GM21737 (cell line): Measurements from ENCODE around the gene MTF2.
"Not testable (repeated sequence)": the region's sequence is repeated elsewhere in the genome, so short reads cannot be mapped to it uniquely, and the experiment has no call there.

Experiments used
- ATAC-seq: cut with Tn5 transposase; IDR thresholded peaks from one replicate; pipeline ENCODE4 v1.9.1; 2021; ENCODE audit warnings: mild to moderate bottlenecking, moderate library complexity; ENCODE audit not compliant: unreplicated experiment

MTF2 gene

DNA sequence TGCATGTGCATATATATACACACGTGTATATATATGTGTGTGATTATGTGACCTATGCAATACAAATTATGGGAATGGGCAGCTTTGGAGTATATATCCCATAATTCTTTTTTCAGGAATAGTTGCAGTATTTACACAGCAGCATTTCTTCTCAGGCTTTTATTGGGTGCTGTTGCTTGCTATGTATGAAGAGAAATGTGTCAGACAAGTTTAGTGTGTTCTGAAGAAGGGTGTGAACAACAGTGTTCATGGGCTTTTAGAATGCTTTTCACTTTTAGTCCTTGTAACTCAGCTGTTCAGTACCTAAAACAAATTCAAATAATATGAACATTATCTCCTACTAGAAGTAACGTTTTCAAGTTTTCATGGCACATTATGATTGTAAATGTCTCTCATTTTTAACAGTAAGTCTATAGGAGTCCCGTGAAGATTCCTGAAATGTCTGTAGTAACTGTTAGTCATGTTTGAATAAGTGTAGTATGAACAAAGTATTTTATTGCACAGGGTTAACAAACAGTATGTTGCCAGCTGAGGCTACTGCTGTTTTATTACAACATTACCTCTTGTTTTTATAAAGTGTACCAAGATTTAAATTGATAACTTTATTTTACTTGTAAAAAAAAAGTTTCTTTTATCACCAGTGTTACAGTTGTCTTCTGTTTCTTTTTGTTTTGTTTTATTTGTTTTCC lies 58.7 kb downstream of the MTF2 start:
- ATAC-seq = no peak

DNA sequence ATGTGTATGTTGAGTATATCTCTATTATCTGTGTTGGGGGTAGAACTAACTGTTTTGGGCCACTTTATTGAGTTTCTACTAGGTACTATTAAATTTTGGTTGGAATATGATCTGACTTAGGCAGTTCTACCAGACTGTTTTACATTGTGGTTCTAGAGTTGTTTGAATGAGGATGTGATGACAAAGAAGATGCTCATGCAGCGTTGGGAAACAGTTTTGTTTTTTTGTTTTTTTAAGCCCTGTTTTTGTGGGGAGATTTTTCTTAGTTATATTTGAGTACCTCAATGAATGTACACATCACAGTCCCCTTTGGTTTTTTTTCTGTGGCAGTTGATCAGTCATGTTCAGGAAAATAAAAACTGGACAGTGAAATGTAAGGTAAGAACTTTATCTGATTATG lies 61.0 kb downstream of the MTF2 start:
- no peak for ATAC-seq

DNA sequence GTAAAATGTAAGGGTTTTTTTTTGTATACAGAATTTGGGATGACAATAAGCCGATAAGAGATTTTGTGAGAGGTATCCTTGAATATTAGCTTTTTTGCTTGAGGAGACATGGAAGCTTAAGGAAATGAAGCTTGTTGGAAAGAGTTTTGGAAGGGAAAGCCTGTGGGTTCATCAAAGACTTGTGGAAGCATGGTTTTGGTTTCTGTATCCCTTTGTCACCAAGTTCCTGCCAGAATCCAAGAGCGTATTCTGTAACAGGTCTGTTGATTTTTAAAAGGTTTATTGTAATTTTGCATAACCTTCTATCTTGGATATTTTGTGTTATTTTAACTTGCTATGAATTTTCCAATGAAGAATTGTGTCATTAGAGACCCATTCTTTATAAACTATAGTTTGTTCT lies 63.1 kb downstream of the MTF2 start:
- no peak for ATAC-seq

DNA sequence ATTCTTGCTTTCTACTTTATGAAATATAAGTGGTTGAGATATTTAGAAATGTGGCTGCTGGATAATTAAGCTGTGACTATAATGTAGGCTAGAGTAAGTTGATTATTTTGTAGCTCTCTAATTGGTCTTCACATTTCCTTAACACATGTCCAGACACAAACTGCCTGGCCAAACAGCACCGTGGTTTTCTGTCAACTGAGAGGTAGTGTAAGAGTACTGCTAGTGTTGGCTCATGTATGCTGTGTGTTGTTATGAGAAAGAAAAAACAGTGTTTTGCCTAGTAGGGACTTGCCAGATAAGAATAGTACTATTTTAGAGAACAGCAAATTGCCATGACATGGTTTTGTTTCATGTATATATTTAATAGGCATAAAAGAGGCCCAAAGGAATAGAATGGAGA lies 64.1 kb downstream of the MTF2 start:
- ATAC-seq = no peak

DNA sequence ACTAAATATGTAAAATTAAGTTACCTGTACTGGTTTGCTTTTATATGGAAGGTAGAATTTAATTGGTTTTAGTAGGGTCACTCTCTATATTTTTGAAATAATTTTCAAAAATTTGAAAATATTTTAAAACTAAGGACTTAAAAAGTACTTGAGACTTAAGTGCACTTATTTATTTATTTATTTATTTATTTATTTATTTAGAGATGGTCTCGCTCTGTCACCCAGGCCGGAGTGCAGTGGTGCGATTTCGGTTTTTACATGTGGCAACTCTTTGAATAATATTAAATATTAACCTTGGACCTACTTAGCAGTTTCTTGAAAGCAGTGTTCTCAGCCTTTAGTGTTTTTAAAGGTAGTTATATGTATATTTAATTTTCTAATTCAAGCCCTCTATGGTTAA lies 64.7 kb downstream of the MTF2 start:
- ATAC-seq = no peak

DNA sequence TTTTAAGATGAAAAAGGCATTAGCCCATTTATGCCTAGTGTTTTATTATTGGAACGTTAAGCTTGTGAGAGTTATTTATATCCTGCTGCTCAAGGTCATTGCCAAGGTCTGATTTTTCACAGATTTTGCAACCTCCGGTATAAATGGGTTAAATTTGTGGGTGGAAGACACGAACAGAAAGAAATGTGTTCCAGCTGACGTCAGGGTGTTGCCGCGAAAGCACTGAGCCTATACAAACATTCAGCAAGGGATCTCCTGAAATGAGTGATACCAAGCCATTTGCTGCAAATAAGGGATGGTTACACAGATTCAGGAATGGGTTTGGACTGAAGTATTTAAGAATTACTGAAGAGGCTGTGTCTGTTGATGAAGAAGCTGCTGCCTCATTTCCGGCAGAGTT lies 68.9 kb downstream of the MTF2 start:
- no peak for ATAC-seq

DNA sequence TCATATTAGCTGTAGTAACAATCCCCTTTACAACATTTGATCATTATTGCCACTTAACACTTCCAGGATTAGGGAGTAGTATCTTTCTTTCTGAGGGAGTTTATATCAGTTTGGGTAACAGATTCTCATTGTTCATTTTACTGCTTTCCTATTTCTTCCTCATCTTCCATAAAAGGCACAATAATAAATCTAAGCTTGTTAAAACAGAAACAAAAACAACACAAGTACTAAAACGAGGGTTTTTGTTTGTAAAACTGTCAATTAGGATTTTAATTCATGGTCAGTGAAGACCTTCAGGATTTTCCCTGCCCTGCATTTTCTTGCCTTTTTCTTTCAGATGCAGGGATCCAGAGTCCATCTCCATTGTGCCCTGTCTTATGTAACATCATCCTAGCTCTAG lies 71.6 kb downstream of the MTF2 start:
- no peak for ATAC-seq

DNA sequence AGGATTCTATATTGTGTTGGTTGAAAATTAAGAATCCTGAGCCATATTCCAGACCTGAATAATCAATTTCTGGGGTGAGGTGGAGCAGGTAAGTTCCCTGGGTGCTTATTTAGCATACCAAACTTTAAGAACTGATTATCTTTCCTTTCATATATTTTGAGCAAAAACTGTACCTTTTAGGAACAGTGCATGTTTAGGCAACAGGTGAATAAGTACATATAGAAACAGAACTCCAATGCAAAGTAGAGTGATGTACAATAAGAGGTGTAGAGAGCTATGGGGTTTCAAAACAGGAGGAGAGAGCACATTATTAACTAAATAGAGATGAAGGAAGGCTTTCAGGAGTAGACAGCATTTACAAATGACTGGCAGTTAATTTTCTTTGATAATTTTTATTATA lies 72.4 kb downstream of the MTF2 start:
- ATAC-seq = no peak

DNA sequence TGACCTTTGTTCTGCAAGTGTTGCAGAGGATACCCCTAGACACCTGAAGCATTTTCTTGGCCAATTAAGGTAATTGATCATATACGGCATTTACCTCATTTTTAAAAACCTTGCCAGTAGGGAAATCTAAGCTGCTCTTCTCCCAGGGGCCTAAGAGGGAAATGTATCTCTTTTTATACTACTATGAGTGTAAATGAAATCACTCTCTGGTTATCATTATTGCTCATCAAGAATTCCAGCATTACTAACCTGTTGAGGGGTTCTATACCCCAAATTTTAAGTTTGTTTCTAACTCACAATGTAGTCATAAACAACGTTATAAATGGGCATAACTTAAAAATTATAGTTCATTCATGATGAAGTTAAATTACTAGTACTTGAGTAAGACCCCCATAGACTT lies 73.8 kb downstream of the MTF2 start:
- ATAC-seq = no peak

DNA sequence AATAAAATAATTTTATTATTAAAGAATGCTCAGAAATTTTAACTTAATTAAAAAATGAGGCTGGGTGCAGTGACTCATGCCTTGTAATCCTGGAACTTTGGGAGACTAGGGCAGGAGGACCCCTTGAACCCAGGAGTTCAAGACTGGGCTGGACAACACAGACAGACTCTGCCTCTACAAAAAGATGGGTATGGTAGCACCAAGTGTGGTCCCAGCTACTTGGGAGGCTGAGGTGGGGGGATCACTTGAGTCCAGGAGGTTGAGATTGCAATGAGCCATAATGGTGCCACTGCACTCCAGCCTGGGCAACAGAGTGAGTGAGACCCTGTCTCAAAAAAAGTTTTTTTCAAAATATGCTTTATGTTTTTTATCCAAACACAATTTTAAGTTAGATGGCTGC lies 75.8 kb downstream of the MTF2 start:
- no peak for ATAC-seq

DNA sequence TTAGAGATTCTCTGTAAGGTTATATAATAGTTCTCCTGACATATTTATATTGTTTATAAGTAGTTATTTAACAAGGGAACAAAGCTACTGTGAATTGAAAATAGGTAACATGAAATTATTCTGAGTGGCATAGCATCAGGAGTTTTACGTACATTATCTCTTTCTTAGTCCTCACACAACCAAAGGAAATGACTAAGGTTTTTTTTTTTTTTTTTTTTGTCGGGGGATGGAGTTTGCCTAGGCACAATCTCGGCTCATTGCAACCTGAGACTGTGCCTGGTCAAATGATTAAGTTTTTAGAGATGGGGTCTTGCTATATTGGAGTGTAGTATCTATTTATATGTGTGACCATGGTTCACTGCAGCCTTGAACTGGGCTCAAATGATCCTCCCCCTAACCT lies 76.3 kb downstream of the MTF2 start:
- no peak for ATAC-seq

DNA sequence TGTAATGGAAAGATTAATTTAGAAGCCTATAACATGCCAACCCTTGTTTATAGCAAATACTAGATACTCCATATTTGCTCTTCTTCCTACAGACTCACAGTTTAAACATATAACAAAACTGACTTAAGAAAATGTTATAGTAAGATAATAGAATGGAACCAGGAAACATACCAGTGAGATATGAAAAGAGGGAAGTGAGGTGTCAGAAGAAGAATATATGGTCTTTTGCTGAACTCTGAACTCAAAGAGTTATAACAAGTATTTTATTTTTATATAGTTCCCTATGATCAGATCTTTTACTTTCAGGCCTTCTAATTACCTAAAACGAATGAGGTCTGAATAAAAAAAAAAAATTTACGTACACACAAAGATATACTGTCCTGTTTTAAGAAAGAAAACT lies 80.3 kb downstream of the MTF2 start:
- no peak for ATAC-seq

DNA sequence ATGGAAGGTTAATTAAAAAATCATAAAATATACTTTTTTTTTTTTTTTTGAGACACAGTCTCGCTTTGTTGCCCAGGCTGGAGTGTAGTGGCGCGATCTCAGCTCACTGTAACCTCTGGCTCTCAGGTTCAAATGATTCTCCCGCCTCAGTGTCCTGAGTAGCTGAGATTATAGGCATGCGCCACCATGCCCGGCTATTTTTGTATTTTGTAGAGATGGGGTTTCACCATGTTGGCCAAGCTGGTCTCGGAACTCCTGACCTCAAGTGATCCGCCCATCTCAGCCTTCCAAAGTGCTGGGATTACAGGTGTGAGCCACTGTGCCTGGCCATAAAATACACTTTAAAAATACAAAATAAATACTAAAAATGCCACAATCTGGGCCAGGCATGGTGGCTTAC lies 84.2 kb downstream of the MTF2 start:
- not testable (repeated sequence) for ATAC-seq

DNA sequence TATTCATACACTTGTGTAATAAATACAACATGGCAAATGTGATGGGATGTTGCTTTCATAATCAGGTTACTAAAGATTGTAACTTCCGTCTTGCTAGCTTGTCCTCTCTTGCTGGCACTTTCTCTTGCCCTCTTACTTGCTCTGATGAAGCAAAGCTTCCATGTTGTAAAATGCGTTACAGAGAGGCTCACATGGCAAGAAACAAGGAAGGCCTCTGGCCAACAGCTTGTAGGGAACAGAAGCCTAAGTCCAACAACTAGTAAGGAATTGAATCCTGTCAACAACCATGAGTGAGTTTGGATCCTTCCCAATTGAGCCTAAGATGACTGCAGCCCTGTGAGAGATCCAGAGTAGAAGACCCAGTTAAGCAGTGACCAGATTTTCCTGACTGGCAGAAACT lies 85.7 kb downstream of the MTF2 start:
- ATAC-seq = no peak

DNA sequence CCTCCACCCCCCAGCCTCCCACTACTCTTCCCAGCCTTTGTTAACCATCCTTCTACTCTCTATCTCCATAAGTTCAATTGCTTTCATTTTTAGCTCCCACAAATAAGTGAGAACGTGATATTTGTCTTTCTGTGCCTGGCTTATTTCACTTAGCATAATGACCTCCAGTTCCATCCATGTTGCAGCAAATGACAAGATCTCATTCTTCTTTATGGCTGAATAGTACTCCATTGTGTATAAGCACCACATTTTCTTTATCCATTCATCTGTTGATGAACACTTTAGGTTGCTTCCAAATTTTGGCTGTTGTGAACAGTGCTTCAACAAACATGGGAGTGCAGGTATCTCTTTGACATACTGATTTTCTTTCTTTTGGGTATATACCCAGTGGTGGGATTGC lies 86.8 kb downstream of the MTF2 start:
- ATAC-seq = not testable (repeated sequence)

DNA sequence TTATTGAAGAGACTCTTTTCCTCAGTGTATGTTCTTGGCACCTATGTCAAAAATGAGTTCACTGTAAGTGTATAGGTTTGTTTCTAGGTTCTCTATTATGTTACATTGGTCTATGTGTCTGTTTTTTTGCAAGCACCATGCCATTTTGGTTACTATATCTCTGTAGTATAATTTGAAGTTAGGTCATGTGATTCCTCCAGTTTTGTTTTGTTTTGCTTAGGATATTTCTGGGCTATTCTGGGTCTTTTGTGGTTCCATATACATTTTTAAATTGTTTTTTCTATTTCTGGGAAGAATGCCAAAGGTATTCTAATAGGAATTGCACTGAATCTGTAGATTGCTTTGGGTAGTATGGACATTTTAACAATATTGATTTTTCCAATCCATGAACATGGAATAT lies 87.9 kb downstream of the MTF2 start:
- no peak for ATAC-seq

DNA sequence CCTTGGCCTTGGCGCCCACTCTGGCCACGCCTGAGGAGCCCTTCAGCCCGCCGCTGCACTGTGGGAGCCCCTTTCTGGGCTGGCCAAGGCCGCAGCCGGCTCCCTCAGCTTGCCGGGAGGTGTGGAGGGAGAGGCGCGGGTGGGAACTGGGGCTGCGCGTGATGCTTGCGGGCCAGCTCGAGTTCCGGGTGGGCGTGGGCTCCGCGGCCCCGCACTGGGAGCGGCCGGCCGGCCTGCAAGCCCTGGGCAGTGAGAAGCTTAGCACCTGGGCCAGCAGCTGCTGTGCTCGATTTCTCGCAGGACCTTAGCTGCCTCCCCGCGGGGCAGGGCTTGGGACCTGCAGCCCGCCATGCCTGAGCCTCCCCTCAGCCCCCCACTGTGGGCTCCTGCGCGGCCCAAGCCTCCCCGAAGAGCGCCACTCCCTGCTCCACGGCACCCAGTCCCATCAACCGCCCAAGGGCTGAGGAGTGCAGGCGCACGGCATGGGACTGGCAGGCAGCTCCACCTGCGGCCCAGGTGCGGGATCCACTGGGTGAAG lies 91.1 kb downstream of the MTF2 start:
- not testable (repeated sequence) for ATAC-seq

DNA sequence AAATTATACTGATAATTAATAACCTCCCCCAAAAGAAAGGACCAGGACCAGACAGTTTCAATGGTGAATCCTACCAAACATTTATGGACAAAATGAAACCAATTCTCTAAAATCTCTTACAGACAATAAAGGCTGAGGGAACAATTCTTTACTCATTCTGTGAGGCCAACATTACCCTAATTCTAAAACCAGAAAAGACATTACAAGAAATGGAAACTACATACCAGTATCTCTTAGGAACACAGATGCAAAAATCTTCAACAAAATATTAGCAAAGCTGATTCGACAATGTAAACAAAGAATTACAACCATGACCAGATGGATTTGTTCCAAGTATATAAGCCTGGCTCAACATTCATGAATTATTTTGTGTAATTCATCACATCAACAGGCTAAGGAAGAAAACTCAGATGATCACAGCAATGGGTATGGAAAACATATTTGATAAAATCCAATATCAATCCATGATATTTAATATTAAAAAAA lies 92.5 kb downstream of the MTF2 start:
- ATAC-seq = no peak

DNA sequence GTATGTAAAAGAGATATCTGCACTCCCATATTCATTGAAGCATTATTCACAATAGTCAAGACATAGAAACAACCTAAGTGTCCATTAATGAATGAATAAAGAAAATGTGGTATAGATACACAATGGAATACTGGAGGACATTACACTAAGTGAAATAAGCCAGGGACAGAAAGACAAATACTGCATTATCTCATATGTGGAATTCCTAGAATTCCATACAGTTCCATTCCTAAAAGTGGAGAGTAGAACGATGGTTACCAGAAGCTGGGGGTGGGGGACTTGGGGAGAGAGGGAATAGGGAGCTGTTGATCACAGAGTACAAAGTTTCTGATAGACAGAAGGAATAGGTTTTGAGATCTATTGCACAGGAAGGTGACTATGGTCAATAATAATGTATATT lies 93.7 kb downstream of the MTF2 start:
- ATAC-seq = no peak

DNA sequence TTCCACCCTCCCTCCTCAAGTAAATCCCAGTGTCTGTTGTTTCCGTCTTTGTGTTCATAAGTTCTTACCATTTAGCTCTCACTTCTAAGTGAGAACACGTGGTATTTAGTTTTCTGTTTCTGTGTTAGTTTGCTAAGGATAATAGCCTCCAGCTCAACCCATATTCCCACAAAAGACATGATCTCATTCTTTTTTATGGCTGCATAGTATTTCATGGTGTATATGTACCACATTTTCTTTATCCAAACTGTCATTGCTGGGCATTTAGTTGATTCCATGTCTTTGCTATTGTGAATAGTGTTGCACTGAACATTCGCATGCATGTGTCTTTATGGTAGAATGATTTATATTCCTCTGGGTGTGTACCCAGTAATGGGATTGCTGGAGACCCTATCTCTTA lies 95.6 kb downstream of the MTF2 start:
- ATAC-seq = not testable (repeated sequence)

DNA sequence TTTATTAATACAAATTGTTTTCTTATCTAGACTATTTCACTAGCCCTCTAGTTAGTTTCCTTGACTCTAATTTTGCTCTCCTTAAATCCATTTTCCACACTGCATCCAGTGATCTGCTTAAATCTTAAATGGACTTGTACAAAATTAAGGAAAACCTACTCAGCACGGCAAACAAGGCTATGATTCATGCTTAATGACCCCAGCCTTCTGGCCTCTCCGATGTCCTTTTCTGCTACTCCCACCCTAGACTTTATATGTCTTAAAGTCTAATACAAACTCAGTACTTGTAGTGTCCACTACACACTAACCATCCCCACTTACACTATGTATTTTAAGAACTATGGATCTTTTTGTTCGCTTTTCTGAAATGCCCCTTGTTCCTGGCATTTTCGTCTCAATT lies 98.9 kb downstream of the MTF2 start:
- no peak for ATAC-seq

DNA sequence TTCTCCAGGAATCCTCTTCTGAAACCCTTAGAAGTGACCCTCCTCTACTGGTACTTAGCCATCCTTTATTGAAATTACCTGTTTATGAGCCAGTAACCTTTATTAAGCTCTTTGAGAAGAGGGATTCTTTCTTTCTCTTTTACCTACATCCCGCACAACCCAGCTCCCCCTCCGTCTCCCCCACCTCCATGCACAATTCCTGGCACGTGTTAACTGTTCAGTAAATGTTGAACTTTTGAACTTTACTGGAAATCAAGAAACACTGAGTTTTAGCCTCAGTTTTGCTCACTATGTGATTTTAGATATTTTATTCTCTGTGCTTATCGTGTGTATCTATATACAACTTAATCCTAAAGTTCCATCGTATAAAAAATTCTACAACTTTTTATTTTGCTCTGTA lies 99.3 kb downstream of the MTF2 start:
- ATAC-seq = no peak
